Suppressor macrophage (primary cell): ENCODE data around the gene PDE4B.
"Not testable (repeated sequence)": the region's sequence is repeated elsewhere in the genome, so short reads cannot be mapped to it uniquely, and the experiment has no call there.

ENCODE experiments used
- DNase-seq, 4 experiments: peaks; one replicate each; pipeline ENCODE4 v3.0.0-alpha.2; 2020 to 2022

Gene PDE4B

DNA sequence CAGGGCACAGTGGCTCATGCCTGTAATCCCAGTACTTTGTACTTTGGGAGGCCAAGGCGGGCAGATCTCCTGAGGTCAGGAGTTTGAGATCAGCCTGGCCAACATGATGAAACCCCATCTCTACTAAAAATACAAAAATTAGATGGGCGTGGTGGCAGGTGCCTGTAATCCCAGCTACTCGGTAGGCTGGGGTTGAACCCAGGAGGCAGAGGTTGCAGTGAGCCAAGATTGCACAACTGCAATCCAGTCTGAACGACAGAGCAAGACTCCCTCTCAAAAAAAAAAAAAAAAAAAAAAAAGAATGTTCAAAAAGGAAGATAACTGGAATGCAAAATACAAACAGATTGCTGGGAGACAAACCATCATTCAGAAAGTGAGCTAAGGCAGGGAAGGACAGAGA is 343.7 kb downstream of the PDE4B start:
- not testable (repeated sequence) for DNase-seq

DNA sequence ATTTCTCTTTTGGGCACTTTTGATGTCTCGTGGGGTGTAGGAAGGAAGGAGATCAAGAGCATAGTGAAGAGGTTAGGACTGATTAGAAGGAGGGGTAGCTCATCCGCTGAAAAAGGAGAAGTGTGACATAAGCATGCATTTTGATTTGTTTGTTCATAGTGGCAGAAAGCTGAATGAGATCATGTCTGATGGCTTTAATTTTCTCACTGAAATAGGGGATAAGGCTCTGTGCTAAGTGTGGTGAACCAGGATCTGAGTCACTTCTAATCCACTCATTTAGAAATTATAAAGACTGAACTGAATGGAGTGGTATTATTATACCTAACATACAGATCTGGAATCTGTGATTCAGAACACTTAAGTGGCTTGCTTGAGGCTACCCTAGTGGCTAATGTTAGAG is 344.5 kb downstream of the PDE4B start:
- DNase-seq: peak; percentile 3 to 28 (median 8)

DNA sequence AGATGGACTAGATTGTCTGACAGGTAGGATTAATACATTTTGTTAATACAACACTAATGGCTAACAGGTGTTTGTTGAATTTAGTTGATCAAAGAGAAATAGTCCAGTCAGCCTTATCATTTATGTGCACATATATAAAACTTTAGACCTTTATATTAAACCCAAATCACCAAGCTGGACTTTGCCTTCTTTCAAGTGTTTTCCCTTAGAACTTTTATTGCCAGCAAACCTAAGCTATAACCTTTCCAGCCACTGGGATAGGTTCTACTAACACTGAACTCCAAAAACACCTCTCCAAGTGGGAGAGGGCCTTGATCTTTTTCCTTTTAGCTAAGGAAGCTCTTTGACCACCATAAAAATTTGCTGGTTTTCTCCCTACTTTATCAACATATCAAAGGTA is 345.9 kb downstream of the PDE4B start:
- no peak for DNase-seq

GRCh38 chr1:66140072-66140471 is 347.4 kb downstream of the PDE4B start:
- DNase-seq: no peak

DNA sequence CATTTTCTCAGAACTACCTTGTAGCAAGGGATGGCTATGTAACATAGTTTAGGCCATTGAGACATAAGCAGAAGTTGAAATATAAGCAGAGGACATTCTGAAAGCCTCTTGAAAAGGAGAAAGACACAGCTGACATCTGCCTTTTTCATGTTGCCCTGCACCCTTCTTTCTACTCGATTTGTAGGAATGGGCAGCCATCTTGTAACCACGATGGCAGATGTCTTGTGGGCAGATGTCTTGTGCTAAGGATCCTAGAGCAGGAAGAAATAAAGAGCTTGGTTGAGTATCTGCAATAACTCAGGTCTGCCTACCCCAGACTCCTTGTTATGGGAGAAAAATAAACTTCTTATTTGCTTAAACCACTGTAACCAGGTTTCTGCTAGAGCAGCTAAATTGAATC is 351.0 kb downstream of the PDE4B start:
- DNase-seq: no peak

DNA sequence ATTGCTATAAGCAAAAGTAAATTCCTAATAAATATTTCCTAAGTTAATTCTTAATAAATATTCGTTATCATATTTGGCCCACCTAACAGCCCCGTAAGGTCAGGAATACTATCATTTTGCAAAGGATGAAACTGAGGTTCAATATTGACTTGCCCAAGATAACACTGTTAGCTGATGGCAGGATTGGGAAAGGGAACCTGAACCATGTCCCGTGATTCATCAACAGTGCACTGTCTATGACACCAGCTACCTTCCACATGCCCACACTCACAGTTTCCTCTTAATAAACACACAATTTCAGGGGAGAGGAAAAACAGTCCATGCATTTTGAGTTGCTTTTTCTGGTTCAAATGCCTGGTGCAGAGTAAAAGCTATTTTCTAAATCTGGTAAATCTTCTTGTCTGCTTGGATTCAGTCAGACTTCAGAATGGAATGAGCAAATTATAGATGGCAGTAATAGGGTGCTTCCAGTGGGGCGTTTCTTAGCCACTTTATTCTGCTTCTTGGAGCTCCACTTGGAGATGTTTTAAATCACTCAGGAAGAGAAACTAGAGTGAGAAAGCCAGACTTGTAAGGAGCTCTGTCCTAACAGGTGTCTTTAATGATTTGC is 354.6 kb downstream of the PDE4B start:
- DNase-seq: no peak

DNA sequence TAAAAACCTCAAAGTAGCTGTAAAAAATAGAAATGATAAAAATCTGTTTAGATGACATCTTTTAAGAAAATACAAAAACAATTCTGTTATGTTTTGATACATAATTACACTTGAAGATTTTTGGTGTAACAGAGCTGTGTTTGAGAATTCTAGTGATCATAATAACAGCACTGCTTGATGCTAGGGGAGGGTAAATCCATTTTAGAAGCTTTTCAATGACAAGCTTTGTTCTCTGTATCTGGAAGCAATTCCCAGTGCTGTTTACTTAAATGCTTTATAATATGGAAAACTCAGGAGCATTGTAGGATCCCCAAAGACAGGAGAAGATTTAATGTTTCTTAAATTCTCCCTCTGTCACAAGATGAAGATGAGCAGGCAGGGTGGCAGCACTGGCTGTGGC is 359.3 kb downstream of the PDE4B start:
- no peak for DNase-seq

GRCh38 chr1:66154394-66154793 is 361.7 kb downstream of the PDE4B start:
- DNase-seq: no peak

GRCh38 chr1:66156144-66156543 is 363.4 kb downstream of the PDE4B start:
- DNase-seq: no peak

DNA sequence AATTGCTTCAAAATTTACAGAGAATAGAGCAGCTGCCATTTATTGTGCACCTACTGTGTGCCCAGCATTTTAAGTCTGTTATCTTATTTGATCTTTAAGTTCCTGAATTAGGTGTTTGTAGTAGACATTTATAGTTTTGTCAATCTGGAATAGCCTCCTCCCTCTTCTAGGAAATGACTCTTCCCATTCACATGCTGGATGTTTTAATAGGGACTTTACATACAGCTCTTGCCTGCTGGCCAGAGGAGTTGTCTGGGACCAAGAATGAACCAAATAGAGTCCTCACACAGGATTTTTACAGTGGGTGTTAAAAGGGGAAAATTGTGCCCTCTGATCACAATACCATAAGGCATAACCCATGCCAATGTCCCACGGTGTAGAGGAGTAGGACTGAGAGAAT is 367.1 kb downstream of the PDE4B start:
- DNase-seq: no peak

- no peak for DNase-seq
Measured at GRCh38 chr1:66160719-66161118, 368.0 kb downstream of the PDE4B start.

DNA sequence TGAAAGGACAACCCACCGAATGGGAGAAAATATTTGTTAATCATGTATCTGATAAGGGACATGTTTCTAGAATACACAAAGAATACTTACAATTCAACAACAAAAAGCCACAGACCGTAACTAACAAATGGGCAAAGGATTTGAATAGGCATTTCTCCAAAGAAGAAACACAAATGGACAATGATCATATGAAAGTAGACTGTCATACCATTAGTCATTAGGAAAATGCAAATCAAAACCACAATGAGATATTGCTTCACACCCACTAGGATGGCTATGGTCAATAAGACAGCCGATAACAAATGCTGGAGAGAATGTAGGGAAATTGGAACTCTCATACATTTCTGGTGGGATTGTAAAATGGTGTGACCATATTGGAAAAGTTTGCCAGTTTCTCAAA is 374.1 kb downstream of the PDE4B start:
- no peak for DNase-seq

DNA sequence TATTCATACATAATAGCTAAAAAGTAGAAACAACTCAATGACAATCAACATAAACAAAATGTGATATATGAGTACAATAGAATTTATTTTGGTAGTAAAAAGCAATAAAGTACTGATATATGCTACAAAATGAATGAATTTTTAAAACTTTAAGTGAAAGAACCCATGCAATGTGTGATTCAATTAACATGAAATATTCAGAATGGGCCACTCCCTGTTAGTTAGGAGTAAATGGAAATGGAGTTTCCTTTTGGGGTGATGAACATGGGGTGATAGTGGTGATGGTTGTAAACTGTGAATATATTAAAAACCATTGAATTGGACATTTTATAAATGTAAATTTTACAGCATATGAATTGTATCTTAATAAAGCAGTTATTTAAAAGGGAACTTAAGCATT is 374.6 kb downstream of the PDE4B start:
- DNase-seq: no peak

GRCh38 chr1:66168467-66168887 is 375.8 kb downstream of the PDE4B start:
- DNase-seq: no peak

- no peak for DNase-seq
Measured at GRCh38 chr1:66168948-66169671, 376.4 kb downstream of the PDE4B start.

DNA sequence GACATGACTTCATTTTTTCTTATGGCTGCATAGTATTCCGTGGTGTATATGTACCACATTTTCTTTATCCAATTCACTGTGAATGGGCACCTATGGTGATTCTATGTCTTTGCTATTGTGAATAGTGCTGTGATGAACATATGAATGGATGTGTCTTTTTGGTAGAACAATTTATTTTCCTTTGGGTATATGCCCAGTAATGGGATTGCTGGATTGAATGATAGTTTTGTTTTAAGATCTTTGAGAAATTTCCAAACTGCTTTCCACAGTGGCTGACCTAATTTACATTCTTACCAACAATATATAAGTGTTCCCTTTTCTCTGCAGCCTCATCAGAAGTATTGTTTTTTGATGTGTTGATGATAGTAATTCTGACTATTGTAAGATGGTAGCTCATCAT is 379.6 kb downstream of the PDE4B start:
- DNase-seq: no peak

DNA sequence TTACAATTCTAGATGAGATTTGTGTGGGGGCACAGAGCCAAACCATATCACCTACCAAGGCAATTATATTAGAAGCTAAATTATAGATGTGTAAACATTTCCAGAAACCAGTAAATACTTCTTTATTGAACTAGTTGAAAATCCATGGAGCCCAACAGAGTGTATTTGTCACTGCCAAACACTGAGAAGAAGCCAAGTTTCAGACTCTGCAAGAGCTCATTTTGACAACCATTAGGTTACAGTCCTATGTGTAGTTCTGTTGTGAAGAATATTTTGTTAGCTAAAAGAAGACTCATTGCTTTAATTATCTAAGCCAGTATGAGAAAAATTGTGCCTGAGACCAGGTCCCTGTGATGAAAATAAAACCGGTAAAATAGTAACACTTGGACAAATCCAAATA is 382.4 kb downstream of the PDE4B start:
- no peak for DNase-seq

- no peak for DNase-seq
Measured at GRCh38 chr1:66175581-66175980, 382.9 kb downstream of the PDE4B start.

DNA sequence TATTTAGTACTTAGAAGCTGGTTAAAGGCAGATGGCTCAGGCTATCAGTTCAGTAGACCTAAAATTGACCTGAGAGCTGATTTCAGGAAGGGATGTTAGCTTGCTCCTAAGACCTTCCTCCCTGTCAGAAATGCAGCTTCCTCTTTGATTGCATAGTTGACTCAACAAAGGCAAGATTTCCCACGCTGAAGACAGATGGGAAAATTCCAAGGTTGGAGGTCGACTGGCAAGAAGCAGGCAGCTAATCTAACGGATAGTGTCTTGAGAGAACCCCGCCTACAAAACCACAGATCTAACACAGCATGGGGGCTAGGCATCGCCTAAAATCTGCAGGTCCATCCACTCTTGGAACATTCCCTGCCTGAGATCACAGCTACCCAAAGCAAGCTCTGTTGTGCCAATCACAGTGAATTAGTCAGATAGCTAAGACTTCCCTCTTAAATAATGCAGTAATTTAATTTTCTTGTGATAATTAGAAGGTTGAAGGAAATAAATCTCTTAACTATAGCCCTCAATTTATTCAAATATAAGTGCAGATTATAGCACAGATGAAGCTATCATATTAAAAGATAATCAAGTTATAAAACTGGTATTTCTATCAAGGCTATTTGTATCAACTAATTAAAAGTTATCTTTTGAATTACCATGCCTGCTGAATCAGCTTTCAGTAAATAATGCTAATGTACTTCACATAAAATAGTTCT is 383.5 kb downstream of the PDE4B start:
- DNase-seq: peak; percentile 2 to 16 (median 12)

DNA sequence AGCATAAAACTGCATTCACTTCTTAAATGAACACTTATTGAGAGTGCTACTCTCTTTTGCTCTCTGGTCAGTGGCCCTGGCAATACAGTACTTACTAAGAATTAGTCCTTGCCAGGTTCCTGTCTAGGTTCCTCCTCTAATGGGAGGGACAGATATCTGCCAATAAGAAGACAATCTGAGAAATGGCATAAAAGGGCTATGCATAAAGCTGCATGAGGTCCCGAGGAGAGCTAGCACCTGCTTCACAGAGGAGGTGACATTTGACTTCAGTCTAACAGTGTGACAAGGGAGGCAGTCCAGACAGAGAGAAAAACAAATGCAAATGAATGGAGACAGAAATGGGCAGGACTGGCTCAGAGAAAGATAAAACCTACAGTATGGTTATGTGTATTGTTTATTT is 384.1 kb downstream of the PDE4B start:
- no peak for DNase-seq

GRCh38 chr1:66177510-66177909 is 384.8 kb downstream of the PDE4B start:
- no peak for DNase-seq

GRCh38 chr1:66182026-66182425 is 389.3 kb downstream of the PDE4B start:
- DNase-seq: no peak

DNA sequence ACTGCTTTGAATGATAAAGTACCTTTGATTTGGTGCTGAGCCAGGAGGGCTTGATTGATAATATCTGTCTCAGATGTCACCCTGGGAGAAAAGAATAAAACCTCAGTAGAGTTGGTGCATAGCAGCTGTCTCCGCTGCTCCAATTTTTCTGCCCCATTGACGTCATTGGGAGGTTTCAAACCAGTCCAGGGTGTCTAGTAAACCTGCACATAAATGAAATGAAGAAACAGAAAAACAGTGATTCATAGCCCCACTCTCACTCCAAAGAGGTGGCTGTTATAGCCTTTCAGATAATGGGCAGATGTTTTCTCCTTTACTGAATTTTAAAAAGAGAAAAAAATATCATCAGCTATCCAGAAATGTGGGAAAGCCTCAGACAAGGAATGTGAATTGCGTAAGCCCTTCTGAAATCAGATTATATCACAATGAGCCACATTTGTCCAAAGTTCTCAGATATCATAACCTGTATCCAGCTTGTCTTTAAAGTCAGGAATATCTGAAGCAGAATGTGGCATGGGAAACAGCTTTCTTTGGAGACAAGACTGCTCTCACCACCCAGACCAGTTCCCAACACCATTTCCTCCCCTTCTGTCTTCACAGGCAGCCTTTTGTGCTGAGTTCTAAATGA is 390.0 kb downstream of the PDE4B start:
- DNase-seq: no peak

DNA sequence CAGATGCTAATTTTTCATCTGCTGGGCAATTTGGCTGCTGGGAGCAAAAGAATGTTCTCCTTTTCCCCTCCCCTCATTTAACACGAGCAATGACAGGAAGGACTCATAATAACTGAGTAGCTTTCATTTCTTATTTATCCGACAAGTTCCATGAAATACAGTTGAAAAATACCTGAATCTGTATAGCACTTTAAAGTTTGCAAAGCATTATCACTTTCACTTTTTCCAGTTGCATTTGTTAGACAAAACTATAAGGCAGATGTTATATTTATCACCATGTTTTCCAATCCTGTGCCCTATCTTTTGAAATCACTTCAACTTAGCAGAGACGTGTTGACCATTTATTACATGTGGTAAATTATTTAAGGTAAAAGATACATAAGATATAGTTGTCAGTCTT is 390.7 kb downstream of the PDE4B start:
- no peak for DNase-seq
